GM19455 (cell line): ENCODE data around the gene THADA.
"Not testable (repeated sequence)": the region's sequence is repeated elsewhere in the genome, so short reads cannot be mapped to it uniquely, and the experiment has no call there.

Source experiments
- ATAC-seq: cut with Tn5 transposase; IDR thresholded peaks from one replicate; pipeline ENCODE4 v1.9.1; 2021; ENCODE audit not compliant: unreplicated experiment

Gene THADA

GRCh38 chr2:43542285-43542933 is 53.4 kb downstream of the THADA start:
- ATAC-seq, result no peak

GRCh38 chr2:43541165-43541564 is 54.7 kb downstream of the THADA start:
- ATAC-seq, result no peak

GRCh38 chr2:43540021-43540779 is 55.6 kb downstream of the THADA start:
- no peak for ATAC-seq

- ATAC-seq, result no peak
Observed at GRCh38 chr2:43539436-43539835, 56.4 kb downstream of the THADA start.

GRCh38 chr2:43538034-43538670 is 57.7 kb downstream of the THADA start:
- ATAC-seq, result no peak

- ATAC-seq, result no peak
Observed at GRCh38 chr2:43537137-43537536, 58.7 kb downstream of the THADA start.

GRCh38 chr2:43534569-43534968 is 61.3 kb downstream of the THADA start:
- ATAC-seq, result no peak

GRCh38 chr2:43532572-43532971 is 63.3 kb downstream of the THADA start:
- not testable (repeated sequence) for ATAC-seq

GRCh38 chr2:43531251-43531650 is 64.6 kb downstream of the THADA start:
- ATAC-seq, result no peak

GRCh38 chr2:43526994-43527393 is 68.8 kb downstream of the THADA start:
- ATAC-seq, result no peak

GRCh38 chr2:43525506-43525905 is 70.3 kb downstream of the THADA start:
- no peak for ATAC-seq

GRCh38 chr2:43524177-43524965 is 71.5 kb downstream of the THADA start:
- ATAC-seq, result no peak

GRCh38 chr2:43522177-43522576 is 73.7 kb downstream of the THADA start:
- ATAC-seq, result no peak

- ATAC-seq, result no peak
Observed at GRCh38 chr2:43521568-43521967, 74.3 kb downstream of the THADA start.

GRCh38 chr2:43520919-43521318 is 74.9 kb downstream of the THADA start:
- ATAC-seq, result no peak

- ATAC-seq, result no peak
Observed at GRCh38 chr2:43519643-43520221, 76.1 kb downstream of the THADA start.

- ATAC-seq, result no peak
Observed at GRCh38 chr2:43518718-43519117, 77.1 kb downstream of the THADA start.

GRCh38 chr2:43518181-43518580 is 77.7 kb downstream of the THADA start:
- no peak for ATAC-seq

- ATAC-seq, result no peak
Observed at GRCh38 chr2:43515807-43516497, 79.9 kb downstream of the THADA start.

GRCh38 chr2:43515248-43515647 is 80.6 kb downstream of the THADA start:
- ATAC-seq, result no peak
